HFFc6 (cell line): ENCODE data around the gene ZNF470. TPM values are rescaled to one million over a fixed set of nuclear protein-coding genes. Genes with fewer than 3 reads are reported as not detected.

Experiments
- DNase-seq: peaks from one replicate; pipeline ENCODE4 v3.0.0-alpha.2; 2018
- H3K27ac Mint-ChIP-seq: 2 replicates; pipeline ENCODE4 v1.8.0; 2020; ENCODE audit warnings: mild to moderate bottlenecking, mixed read lengths
- H3K27me3 Mint-ChIP-seq: 2 replicates; pipeline ENCODE4 v1.8.0; 2021; ENCODE audit warnings: mild to moderate bottlenecking, moderate library complexity, mixed read lengths; ENCODE audit not compliant: insufficient read depth
- H3K36me3 Mint-ChIP-seq: 2 replicates; pipeline ENCODE4 v1.8.0; 2021; ENCODE audit warnings: low read depth, mixed read lengths
- H3K4me1 Mint-ChIP-seq: 2 replicates; pipeline ENCODE4 v1.8.0; 2020; ENCODE audit warnings: low read depth, mixed read lengths
- H3K4me3 Mint-ChIP-seq: 2 replicates; pipeline ENCODE4 v1.8.0; 2020; ENCODE audit warnings: mild to moderate bottlenecking, moderate library complexity, mixed read lengths
- H3K9me3 Mint-ChIP-seq: 2 replicates; pipeline ENCODE4 v1.8.0; 2020; ENCODE audit warnings: mild to moderate bottlenecking, mixed read lengths
- total RNA-seq, 6 experiments: library from RNA; stranded (reverse); fragmentation: NEBNext Ultra II Directional; extraction: Animal tissue kit (Norgen Biotek cat#: 25700); gene quantifications; 2 replicates in 1 of 6; 3 replicates in 5 of 6; pipeline ENCODE4 v1.2.3, GENCODE V29; 2021
- TF ChIP-seq, protein P1 (sequence below): fragments of 200-600 bp; sonication (generic); IDR thresholded peaks from 2 replicates; pipeline ENCODE4 v1.5.0; 2021; ENCODE audit warnings: antibody characterized with exemption, mild to moderate bottlenecking

ZNF470 gene
- total RNA-seq, 6 experiments from 2014 or later = 2.2 to 3.1 (median 2.6) TPM

DNA sequence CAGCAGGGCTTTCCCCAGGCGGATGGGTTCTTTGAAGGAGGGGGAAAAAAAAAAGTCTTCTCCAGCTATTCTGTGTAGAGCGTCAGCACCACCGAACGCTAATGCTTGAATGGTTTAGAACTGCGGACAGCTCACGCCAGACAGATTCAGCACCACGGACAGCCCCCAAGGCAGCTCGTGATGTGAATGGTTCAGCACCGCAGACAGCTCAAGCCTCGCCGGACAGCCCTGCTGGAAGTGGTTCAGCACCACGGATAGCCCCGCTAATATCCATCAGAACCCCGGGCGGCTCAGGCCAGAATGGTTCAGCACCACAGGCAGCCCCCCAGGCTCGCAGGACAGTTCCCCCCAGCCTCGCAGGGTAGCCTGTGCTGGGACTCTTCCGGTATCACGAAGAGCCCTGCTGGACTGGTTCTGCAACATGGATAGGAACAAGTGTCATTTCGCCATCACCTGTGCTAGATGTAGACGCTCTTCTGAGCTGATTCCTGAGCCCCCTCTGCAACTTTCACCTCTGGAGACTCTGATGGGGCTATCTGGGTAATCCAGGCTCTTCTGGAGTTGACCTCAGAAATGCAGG is 70.8 kb downstream of the ZNF470 start:
- peaks cover 19% of the 10 kb centered on the region for H3K36me3 Mint-ChIP-seq
- no peak overlapping the region for H3K4me3 Mint-ChIP-seq
- no peak overlapping the region for H3K27ac Mint-ChIP-seq
- H3K4me1 Mint-ChIP-seq = no peaks in the 10 kb centered on the region
- TF ChIP-seq, protein P1, sequence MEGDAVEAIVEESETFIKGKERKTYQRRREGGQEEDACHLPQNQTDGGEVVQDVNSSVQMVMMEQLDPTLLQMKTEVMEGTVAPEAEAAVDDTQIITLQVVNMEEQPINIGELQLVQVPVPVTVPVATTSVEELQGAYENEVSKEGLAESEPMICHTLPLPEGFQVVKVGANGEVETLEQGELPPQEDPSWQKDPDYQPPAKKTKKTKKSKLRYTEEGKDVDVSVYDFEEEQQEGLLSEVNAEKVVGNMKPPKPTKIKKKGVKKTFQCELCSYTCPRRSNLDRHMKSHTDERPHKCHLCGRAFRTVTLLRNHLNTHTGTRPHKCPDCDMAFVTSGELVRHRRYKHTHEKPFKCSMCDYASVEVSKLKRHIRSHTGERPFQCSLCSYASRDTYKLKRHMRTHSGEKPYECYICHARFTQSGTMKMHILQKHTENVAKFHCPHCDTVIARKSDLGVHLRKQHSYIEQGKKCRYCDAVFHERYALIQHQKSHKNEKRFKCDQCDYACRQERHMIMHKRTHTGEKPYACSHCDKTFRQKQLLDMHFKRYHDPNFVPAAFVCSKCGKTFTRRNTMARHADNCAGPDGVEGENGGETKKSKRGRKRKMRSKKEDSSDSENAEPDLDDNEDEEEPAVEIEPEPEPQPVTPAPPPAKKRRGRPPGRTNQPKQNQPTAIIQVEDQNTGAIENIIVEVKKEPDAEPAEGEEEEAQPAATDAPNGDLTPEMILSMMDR = no peak
- DNase-seq = peak; percentile 37
- peaks cover 61% of the 10 kb centered on the region for H3K9me3 Mint-ChIP-seq
- H3K27me3 Mint-ChIP-seq = no peaks in the 10 kb centered on the region; the same call in 1 of the 2 replicates

Other genes with a start within 250 kb of the ZNF470 start
- gene ZNF582, start 173.9 kb upstream of the ZNF470 start, total RNA-seq = 1 to 10 TPM in 3 of 6 experiments, under 1 TPM in 3; 0.37 to 1.2 (median 0.81) TPM
- gene ZNF583, start 163.1 kb upstream of the ZNF470 start, total RNA-seq = 1 to 10 TPM; 3.5 to 5.3 (median 4.5) TPM
- 1 to 10 TPM in 2 of 6 experiments, under 1 TPM in 4; 0.13 to 2.2 (median 0.49) TPM for gene ZNF667, start 90.1 kb upstream of the ZNF470 start, total RNA-seq
- 1 to 10 TPM; 2.0 to 2.8 (median 2.3) TPM for gene ZNF471, start 59.6 kb upstream of the ZNF470 start, total RNA-seq
- gene ZFP28, start 28.5 kb upstream of the ZNF470 start, total RNA-seq = 1 to 10 TPM; 3.8 to 5.8 (median 5.0) TPM
- gene ZNF71, start 27.8 kb downstream of the ZNF470 start, total RNA-seq = 1 to 10 TPM; 5.1 to 5.9 (median 5.6) TPM
- under 1 TPM in 2 of 6 experiments, not detected in 4; 0.21 TPM for gene SMIM17, start 75.7 kb downstream of the ZNF470 start, total RNA-seq
- gene ZNF835, start 104.3 kb downstream of the ZNF470 start, total RNA-seq = not detected